ENCODE data around the gene OR10A2.

DNA sequence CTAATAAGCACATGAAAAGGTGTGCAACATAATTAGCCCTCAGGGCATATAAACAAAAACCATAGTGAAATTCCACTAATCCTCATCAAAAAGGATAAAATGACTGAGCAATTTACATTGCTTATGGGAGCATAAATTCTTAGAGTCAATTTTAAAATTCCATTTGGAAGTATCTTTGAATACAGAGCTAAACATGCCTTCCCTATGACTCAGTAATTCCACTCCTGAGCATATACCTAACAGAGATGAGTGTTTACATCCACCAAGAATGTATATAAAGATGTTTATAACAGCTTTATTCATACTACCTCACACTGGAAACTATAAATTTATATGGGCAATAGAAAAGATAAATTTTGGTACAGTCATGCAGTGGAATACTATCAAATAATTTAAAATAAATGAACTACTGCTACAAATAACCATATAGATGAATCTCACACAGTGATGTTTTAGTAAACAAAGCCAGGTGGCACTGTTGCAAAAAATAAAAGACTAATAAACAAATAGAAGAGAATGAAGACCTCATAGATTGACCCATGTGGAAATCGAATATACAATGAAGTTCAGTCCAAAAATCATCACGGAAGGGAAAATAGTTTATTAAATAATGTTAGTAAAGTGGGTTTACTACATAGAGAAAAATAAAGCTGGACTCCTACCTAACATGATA is 37.6 kb downstream of the OR10A2 start:
- TF ChIP-seq, protein P1, sequence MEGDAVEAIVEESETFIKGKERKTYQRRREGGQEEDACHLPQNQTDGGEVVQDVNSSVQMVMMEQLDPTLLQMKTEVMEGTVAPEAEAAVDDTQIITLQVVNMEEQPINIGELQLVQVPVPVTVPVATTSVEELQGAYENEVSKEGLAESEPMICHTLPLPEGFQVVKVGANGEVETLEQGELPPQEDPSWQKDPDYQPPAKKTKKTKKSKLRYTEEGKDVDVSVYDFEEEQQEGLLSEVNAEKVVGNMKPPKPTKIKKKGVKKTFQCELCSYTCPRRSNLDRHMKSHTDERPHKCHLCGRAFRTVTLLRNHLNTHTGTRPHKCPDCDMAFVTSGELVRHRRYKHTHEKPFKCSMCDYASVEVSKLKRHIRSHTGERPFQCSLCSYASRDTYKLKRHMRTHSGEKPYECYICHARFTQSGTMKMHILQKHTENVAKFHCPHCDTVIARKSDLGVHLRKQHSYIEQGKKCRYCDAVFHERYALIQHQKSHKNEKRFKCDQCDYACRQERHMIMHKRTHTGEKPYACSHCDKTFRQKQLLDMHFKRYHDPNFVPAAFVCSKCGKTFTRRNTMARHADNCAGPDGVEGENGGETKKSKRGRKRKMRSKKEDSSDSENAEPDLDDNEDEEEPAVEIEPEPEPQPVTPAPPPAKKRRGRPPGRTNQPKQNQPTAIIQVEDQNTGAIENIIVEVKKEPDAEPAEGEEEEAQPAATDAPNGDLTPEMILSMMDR (conservative IDR thresholded peaks at IDR 0.05; ENCODE audit: low read length), result peak; percentile 69
- TF ChIP-seq EZH2phosphoT487 (IDR thresholded peaks at IDR 0.05; ENCODE audit: borderline replicate concordance, low read depth, low read length), result no peak

Measured in OCI-LY7 (cell line).